Epithelial cell of proximal tubule (primary cell): ENCODE data around the gene SDCBP2. TPM values are rescaled to one million over a fixed set of nuclear protein-coding genes. Genes with fewer than 3 reads are reported as not detected.

Experiments used
- DNase-seq: peaks from one replicate; pipeline ENCODE4 v3.0.0-alpha.2; 2011; ENCODE audit warnings: low read depth
- H3K4me3 ChIP-seq: 2 replicates; pipeline ENCODE4 v1.5.1; 2011; ENCODE audit warnings: low read depth, mild to moderate bottlenecking, low read length
- total RNA-seq: library from RNA; depleted of rRNA; stranded (reverse); fragments of >200 nt; gene quantifications from 2 replicates; pipeline ENCODE4 v1.2.3, GENCODE V29; 2015
- TF ChIP-seq, protein P1 (sequence below): conservative IDR thresholded peaks from 2 replicates; pipeline ENCODE4 v1.5.1; 2012; ENCODE audit warnings: low read depth, mild to moderate bottlenecking, low read length

The SDCBP2 gene
- 2.8 and 5.1 TPM in 2 replicates for total RNA-seq

DNA sequence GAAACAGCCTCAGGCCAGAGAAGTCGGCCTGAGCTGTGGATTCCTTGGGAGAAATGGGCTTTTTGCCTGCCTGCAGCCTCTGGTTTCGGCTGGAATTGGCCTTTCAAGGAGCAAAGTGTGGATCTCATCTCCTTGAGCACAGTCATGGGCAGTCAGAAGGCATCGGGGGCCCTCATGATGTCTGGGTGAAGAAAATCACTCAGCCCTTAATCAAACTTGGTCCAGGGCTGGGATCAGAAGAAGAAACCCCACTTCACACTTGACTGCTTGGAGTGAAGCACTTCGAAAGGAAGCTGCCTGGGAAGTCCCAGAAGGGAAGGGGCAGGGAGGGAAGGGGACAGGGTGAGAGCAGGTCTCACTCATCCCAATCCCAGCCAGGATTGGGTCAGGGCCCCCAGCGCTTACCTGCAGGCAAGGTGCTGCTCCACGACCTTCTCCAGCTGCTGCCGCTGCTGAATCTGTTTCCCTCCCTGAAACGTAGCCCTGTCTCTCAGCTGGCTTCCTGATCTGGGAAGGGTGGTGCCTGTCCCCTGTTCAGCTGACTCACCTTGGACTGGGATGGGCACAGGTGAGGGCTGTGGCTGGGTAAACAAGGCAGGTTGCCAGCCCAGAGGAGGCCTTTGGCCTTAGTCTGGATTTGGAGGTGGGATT lies at the start of gene SDCBP2:
TSS of gene SDCBP2 (minus strand) at position 460 of the 651 bp plus-strand sequence. CDS start 8,723 bp downstream, outside the sequence.
- H3K4me3 ChIP-seq, result no peak within 1 kb of the TSS
- DNase-seq, result no peak
- TF ChIP-seq, protein P1, sequence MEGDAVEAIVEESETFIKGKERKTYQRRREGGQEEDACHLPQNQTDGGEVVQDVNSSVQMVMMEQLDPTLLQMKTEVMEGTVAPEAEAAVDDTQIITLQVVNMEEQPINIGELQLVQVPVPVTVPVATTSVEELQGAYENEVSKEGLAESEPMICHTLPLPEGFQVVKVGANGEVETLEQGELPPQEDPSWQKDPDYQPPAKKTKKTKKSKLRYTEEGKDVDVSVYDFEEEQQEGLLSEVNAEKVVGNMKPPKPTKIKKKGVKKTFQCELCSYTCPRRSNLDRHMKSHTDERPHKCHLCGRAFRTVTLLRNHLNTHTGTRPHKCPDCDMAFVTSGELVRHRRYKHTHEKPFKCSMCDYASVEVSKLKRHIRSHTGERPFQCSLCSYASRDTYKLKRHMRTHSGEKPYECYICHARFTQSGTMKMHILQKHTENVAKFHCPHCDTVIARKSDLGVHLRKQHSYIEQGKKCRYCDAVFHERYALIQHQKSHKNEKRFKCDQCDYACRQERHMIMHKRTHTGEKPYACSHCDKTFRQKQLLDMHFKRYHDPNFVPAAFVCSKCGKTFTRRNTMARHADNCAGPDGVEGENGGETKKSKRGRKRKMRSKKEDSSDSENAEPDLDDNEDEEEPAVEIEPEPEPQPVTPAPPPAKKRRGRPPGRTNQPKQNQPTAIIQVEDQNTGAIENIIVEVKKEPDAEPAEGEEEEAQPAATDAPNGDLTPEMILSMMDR, result no peak

DNA sequence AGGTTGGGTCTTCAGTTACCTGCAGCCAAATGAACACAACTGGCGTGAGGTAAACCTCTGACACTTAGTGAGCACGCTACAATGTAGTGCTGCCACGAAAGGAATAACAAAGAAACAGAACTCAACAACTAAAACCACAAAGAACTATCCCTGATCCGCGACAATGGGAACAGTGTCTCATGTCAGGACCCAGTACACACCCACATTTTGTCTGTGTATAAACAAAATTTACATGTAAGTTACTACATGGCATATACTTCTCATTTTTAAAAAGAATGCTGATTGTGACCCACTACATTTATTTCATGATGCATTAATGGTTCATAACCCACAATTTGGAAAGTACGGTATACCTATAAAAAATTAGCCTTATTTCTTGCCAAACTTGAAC lies 49.8 kb upstream of the SDCBP2 start:
- DNase-seq, result no peak

DNA sequence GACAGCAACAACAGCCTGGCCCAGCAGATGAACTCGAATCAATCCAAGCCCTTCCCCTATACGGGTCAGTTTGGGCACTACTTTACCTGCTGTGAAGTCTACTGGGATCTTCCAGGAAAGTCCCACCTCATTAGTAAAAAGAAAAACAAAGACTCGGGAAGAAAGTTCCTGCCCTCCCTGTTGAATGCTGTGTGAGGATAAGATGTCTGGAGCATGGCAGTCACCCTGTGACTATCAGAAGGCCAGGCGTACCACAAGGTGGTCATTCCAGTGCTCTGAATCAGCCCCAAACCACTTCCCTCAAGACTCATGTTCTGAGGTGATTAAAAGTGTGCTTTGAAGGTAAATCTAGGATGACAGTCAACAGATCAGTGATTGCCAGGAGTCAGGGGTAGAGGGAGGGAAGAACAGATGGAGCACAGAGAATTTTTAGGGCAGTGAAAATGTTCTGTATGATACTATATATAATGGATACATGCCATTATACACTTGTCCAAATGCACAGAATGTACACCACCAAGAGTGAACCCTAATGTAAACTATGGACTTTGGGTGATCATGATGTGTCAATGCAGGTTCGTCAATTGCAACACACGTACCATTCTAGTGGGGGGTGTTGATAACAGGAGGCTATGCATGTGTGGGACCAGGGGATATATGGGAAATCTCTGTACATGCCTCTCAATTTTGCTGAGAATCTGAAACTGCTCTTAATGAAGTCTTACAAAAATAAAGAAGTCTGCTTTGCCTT lies 49.2 kb upstream of the SDCBP2 start:
- TF ChIP-seq, protein P1, result no peak
- DNase-seq, result no peak

More for the DNA sequence above, 49.8 kb upstream of the SDCBP2 start:
- TF ChIP-seq, protein P1, result no peak
- no peak overlapping the region for H3K4me3 ChIP-seq

GRCh38 chr20:1377341-1377871 lies 48.5 kb upstream of the SDCBP2 start:
- H3K4me3 ChIP-seq, result no peak overlapping the region
- TF ChIP-seq, protein P1, result no peak
- DNase-seq, result no peak

More for the DNA sequence above, 49.2 kb upstream of the SDCBP2 start:
- H3K4me3 ChIP-seq, result no peak overlapping the region

DNA sequence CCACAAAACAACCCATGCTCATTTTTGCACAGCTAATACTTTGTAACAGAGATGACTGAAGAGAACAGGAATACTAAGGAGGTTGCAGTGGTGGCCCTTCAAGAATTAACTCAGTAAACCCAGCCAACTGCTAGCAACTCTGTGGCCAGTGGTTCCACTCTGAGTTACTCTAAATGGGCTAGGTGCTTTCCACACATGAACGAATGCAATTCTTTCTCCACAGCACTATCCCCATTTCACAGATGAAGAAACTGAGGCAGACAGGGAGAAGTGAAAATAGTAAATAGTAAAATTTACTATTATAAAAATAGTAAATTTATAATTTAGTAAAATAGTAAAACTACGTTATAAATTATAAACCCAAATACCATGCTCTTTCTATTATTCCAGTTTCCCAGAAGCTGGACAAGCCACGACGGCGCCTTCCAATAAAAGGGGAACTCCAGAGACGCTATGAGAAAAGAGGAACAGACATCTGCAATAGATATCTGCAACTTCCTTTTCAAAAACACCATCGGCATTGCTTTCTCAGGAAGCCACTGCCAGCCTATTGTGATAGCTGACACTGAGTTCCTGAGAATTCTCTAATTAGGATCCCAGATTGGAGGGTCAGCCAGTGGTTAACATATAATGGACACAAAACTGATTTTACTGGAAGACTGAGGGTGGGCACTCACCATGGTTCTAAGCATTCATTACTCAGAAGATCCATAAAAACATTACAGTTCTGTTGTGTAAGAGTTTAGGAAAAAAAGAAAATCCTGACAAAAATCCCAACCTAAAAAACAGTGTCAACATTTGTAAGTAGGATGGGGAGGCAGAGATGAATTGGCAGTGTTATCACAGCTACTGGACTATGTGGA lies 47.7 kb upstream of the SDCBP2 start:
- no peak for DNase-seq
- no peak overlapping the region for H3K4me3 ChIP-seq

GRCh38 chr20:1376007-1376406 lies 47.1 kb upstream of the SDCBP2 start:
- TF ChIP-seq, protein P1, result no peak
- DNase-seq, result no peak
- no peak overlapping the region for H3K4me3 ChIP-seq

More for the DNA sequence above, 47.7 kb upstream of the SDCBP2 start:
- TF ChIP-seq, protein P1, result no peak
